Stomach (tissue), 4 donors: ENCODE results near the gene WDR62.

Source experiments
- EP300 ChIP-seq: sonication (generic); formaldehyde crosslinking; IDR thresholded peaks from one replicate; pipeline ENCODE4 v1.6.1; 2017; ENCODE audit warnings: antibody characterized with exemption
- POLR2A ChIP-seq, 4 donors: fragments of 450-650 bp; IDR thresholded peaks; one replicate each; pipeline ENCODE4 v1.6.1; 2016; ENCODE audit warnings: antibody characterized with exemption in 4 of 4, control low read depth in 2 of 4, mild to moderate bottlenecking in 1 of 4, moderate library complexity in 1 of 4
- POLR2AphosphoS5 ChIP-seq, 3 donors: sonication (generic); formaldehyde crosslinking; IDR thresholded peaks; one replicate each; pipeline ENCODE4 v1.6.1; 2016; ENCODE audit warnings: antibody characterized with exemption in 3 of 3
- TF ChIP-seq, protein P1 (sequence below), 7 experiments: fragments of 450-650 bp in 4 of 7; fragments of 200-600 bp in 3 of 7; sonication (generic) in 3 of 7; IDR thresholded peaks; one replicate each; pipeline ENCODE4 v1.5.1; 2016 to 2019; ENCODE audit warnings: antibody characterized with exemption in 7 of 7, control low read depth in 2 of 7, mild to moderate bottlenecking in 1 of 7

DNA sequence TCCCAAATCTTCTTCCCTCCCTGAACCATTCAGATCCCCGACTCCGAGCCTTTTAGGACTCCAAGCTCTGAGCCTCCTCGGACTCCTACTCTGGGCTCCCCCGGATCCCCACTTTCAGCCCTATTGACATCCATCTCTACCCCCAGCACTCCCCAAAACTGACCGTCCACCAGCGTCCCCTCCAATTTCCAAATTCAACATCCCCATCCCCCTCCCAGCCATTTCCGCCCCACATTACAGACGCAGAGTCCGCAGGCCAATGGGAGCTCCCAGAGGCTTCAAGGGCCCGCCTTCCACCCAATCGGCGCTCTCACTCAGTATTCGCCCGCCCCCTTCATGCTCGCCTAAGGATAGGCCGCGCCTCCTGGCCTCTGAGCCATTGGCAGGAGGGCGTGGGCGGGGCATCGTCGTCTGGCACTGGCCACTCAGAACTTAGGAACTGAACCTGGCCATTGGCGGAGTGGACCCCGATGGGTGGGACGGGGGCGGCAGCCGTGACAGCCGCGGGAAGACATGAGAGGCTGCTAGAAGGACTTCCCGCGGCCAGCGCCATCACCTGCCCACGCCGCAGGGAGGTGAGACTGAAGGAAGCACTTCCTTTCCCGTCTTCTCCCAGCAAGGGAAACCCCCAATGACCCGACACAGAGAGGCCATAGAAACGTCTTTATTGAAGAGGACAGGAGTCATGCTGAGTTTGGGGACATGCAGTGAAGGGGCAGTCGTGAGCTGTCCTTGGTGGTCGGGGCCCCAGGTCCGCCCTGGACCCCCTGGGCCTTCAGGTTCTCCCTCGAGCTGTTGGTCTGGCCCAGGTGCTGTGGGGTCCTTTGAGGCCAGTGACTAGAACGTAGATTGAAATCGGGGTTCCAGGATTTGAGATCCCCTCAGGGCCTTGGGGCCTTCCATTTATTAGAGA lies 40.4 kb upstream of the WDR62 start, which contains the start of gene ALKBH6:
- TF ChIP-seq, protein P1, sequence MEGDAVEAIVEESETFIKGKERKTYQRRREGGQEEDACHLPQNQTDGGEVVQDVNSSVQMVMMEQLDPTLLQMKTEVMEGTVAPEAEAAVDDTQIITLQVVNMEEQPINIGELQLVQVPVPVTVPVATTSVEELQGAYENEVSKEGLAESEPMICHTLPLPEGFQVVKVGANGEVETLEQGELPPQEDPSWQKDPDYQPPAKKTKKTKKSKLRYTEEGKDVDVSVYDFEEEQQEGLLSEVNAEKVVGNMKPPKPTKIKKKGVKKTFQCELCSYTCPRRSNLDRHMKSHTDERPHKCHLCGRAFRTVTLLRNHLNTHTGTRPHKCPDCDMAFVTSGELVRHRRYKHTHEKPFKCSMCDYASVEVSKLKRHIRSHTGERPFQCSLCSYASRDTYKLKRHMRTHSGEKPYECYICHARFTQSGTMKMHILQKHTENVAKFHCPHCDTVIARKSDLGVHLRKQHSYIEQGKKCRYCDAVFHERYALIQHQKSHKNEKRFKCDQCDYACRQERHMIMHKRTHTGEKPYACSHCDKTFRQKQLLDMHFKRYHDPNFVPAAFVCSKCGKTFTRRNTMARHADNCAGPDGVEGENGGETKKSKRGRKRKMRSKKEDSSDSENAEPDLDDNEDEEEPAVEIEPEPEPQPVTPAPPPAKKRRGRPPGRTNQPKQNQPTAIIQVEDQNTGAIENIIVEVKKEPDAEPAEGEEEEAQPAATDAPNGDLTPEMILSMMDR (IDR thresholded peaks at IDR 0.05): no peak
- TF ChIP-seq POLR2A (IDR thresholded peaks at IDR 0.05): no peak
- peak; percentile 24 to 88 (median 30) for TF ChIP-seq POLR2AphosphoS5 (IDR thresholded peaks at IDR 0.05)
- TF ChIP-seq EP300: no peak
